GM12864 (cell line): Measurements from ENCODE around the gene TLR8.

Source experiments
- DNase-seq: peaks from one replicate; pipeline ENCODE4 v3.0.0-alpha.2; 2011; ENCODE audit warnings: low read depth
- H3K4me3 ChIP-seq: 2 replicates; pipeline ENCODE4 v1.5.1; 2011; ENCODE audit warnings: mild to moderate bottlenecking, low read depth, low read length, control low read depth
- CTCF ChIP-seq: IDR thresholded peaks from 2 replicates; pipeline ENCODE4 v1.5.1; 2011; ENCODE audit warnings: low read depth, mild to moderate bottlenecking, moderate library complexity, low read length, control low read depth, inconsistent platforms; ENCODE audit errors: missing control alignments

The TLR8 gene

GRCh38 chrX:12919620-12920019, 13.2 kb downstream of the TLR8 start:
- no peak for DNase-seq
- TF ChIP-seq CTCF, result no peak
- H3K4me3 ChIP-seq, result no peak overlapping the region

- TF ChIP-seq CTCF, result no peak
- DNase-seq, result no peak
- H3K4me3 ChIP-seq, result no peak overlapping the region
Observed at GRCh38 chrX:12920990-12921389, 14.6 kb downstream of the TLR8 start.

- no peak for TF ChIP-seq CTCF
- no peak overlapping the region for H3K4me3 ChIP-seq
- no peak for DNase-seq
Observed at GRCh38 chrX:12921886-12922598, 15.6 kb downstream of the TLR8 start.

GRCh38 chrX:12922599-12922919, 16.1 kb downstream of the TLR8 start:
- no peak for TF ChIP-seq CTCF

GRCh38 chrX:12929701-12930100, 23.3 kb downstream of the TLR8 start:
- no peak for DNase-seq
- no peak for TF ChIP-seq CTCF

More at GRCh38 chrX:12922599-12922919, 16.1 kb downstream of the TLR8 start:
- no peak overlapping the region for H3K4me3 ChIP-seq
- DNase-seq, result no peak

GRCh38 chrX:12930150-12930549, 23.7 kb downstream of the TLR8 start:
- no peak for TF ChIP-seq CTCF
- H3K4me3 ChIP-seq, result no peak overlapping the region
- no peak for DNase-seq

More at GRCh38 chrX:12929701-12930100, 23.3 kb downstream of the TLR8 start:
- no peak overlapping the region for H3K4me3 ChIP-seq

- H3K4me3 ChIP-seq, result no peak overlapping the region
- no peak for DNase-seq
- no peak for TF ChIP-seq CTCF
Observed at GRCh38 chrX:12932244-12932643, 25.8 kb downstream of the TLR8 start.
